K562 (cell line): ENCODE data around the gene ACSS2. TPM values are rescaled to one million over a fixed set of nuclear protein-coding genes. Genes with fewer than 3 reads are reported as not detected.
A peak's percentile ranks its signal among the peaks of the same experiment; 100 is the strongest.

ENCODE experiments used
- ARID2 ChIP-seq: fragments of 450-650 bp; IDR thresholded peaks from 2 replicates; pipeline ENCODE4 v1.6.1; 2017; ENCODE audit warnings: antibody characterized with exemption, mild to moderate bottlenecking
- ARID3A ChIP-seq: IDR thresholded peaks from 2 replicates; pipeline ENCODE4 v1.6.1; 2012; ENCODE audit warnings: low read depth, low read length, improper control_type of control experiment, borderline replicate concordance
- BCOR ChIP-seq: fragments of 450-650 bp; IDR thresholded peaks from 2 replicates; pipeline ENCODE4 v1.6.1; 2016
- CBFA2T3 ChIP-seq: fragments of 450-650 bp; IDR thresholded peaks from 2 replicates; pipeline ENCODE4 v1.6.1; 2017
- CXXC5 ChIP-seq: fragments of 250-450 bp; sonication (Bioruptor Pico); IDR thresholded peaks from 2 replicates; pipeline ENCODE4 v1.8.0; 2022; ENCODE audit warnings: inconsistent platforms, mild to moderate bottlenecking, moderate library complexity
- EHMT2 ChIP-seq: fragments of 450-650 bp; IDR thresholded peaks from 2 replicates; pipeline ENCODE4 v1.6.1; 2018; ENCODE audit warnings: antibody characterized with exemption
- ETV1 ChIP-seq: fragments of 450-650 bp; conservative IDR thresholded peaks from 2 replicates; pipeline ENCODE4 v1.6.1; 2016; ENCODE audit warnings: missing genetic modification characterization, control low read depth, low read depth, missing compliant biosample characterization
- FOXP1 ChIP-seq: sonication (generic); formaldehyde crosslinking; IDR thresholded peaks from 2 replicates; pipeline ENCODE4 v1.8.0; 2022; ENCODE audit warnings: mild to moderate bottlenecking, missing genetic modification reagents
- HDAC1 ChIP-seq, 2 experiments: fragments of 450-650 bp; IDR thresholded peaks; 2 replicates each; pipeline ENCODE4 v1.6.1; 2016 to 2017; ENCODE audit warnings: inconsistent platforms in 1 of 2, mild to moderate bottlenecking in 1 of 2, moderate library complexity in 1 of 2
- MAFG ChIP-seq: fragments of 450-650 bp; conservative IDR thresholded peaks from 2 replicates; pipeline ENCODE4 v1.6.1; 2016; ENCODE audit warnings: missing genetic modification characterization, missing compliant biosample characterization
- MCM2 ChIP-seq: fragments of 450-650 bp; IDR thresholded peaks from 2 replicates; pipeline ENCODE4 v1.6.1; 2017; ENCODE audit warnings: low read depth, mild to moderate bottlenecking
- MTA2 ChIP-seq: fragments of 450-650 bp; IDR thresholded peaks from 2 replicates; pipeline ENCODE4 v1.6.1; 2016; ENCODE audit warnings: low read depth
- MYNN ChIP-seq, 2 experiments: sonication (generic); formaldehyde crosslinking in 1 of 2; IDR thresholded peaks; 2 replicates each; pipeline versions ENCODE4 v1.5.0 to v1.6.1; 2016 to 2020; ENCODE audit warnings: antibody characterized with exemption in 1 of 2, missing genetic modification reagents in 1 of 2
- NRF1 ChIP-seq, 2 experiments: fragments of 450-650 bp; IDR thresholded peaks in 1 of 2; conservative IDR thresholded peaks in 1 of 2; 2 replicates each; pipeline ENCODE4 v1.6.1; 2014; ENCODE audit warnings: mild to moderate bottlenecking in 2 of 2
- PATZ1 ChIP-seq: fragments of 250-450 bp; sonication (Bioruptor Pico); IDR thresholded peaks from 2 replicates; pipeline ENCODE4 v1.5.0; 2020; ENCODE audit warnings: mild to moderate bottlenecking, borderline replicate concordance
- POLR2AphosphoS2 ChIP-seq: IDR thresholded peaks from 2 replicates; pipeline ENCODE4 v1.6.1; 2012; ENCODE audit warnings: low read length, improper control_type of control experiment
- SMAD4 ChIP-seq: fragments of 250-450 bp; sonication (Bioruptor Pico); conservative IDR thresholded peaks from 2 replicates; pipeline ENCODE4 v1.8.0; 2021; ENCODE audit warnings: inconsistent platforms, mild to moderate bottlenecking, moderate library complexity
- SMARCC2 ChIP-seq: fragments of 450-650 bp; IDR thresholded peaks from 2 replicates; pipeline ENCODE4 v1.6.1; 2017; ENCODE audit warnings: antibody characterized with exemption, moderate library complexity, mild to moderate bottlenecking, low read depth
- TCF7 ChIP-seq: sonication (generic); IDR thresholded peaks from 2 replicates; pipeline ENCODE4 v1.6.1; 2016; ENCODE audit warnings: antibody characterized with exemption, borderline replicate concordance
- ZEB2 ChIP-seq: fragments of 450-650 bp; IDR thresholded peaks from 2 replicates; pipeline ENCODE4 v1.6.1; 2016
- ZFP91 ChIP-seq: sonication (generic); formaldehyde crosslinking; IDR thresholded peaks from 2 replicates; pipeline ENCODE4 v1.8.0; 2022; ENCODE audit warnings: mild to moderate bottlenecking, missing genetic modification reagents
- ZHX1 ChIP-seq: fragments of 150-350 bp; conservative IDR thresholded peaks from 2 replicates; pipeline ENCODE4 v1.6.1; 2014; ENCODE audit warnings: low read length
- ZNF384 ChIP-seq: IDR thresholded peaks from 2 replicates; pipeline ENCODE4 v1.6.1; 2012; ENCODE audit warnings: low read depth, low read length, improper control_type of control experiment
- polyA plus RNA-seq, 8 experiments: library from polyadenylated mRNA; depleted of rRNA in 4 of 8; stranded (reverse) in 5 of 8; unstranded in 3 of 8; fragments of >200 nt; fragmentation: Nextera tagmentation in 2 of 8; fragmentation: Illumina TruSeq in 1 of 8; extraction: Ambion mirVana in 2 of 8; extraction: Trizol in 1 of 8; gene quantifications; 2 replicates each; pipeline versions ENCODE4 v1.2.1 to v1.2.3, GENCODE V29; 2011 to 2014; ENCODE audit warnings: inconsistent platforms in 1 of 8, missing spikeins in 1 of 8
- total RNA-seq, 7 experiments: library from RNA; depleted of rRNA in 6 of 7; stranded (reverse); fragments of >200 nt in 6 of 7; fragmentation: Illumina TruSeq in 2 of 7; extraction: Trizol in 2 of 7; gene quantifications; 2 replicates each; pipeline versions ENCODE4 v1.2.1 to v1.2.3, GENCODE V29; 2011 to 2021; ENCODE audit warnings: low replicate concordance in 1 of 7

The ACSS2 gene
- total and polyA plus RNA-seq, 9 of the 15 experiments (the other 6 are each of a cell fraction or from before 2014, with no cell fraction given), result 21.9 to 246 (median 66.2) TPM

GRCh38 chr20:34888468-34888867 lies 12.1 kb downstream of the ACSS2 start (continued):
- TF ChIP-seq POLR2AphosphoS2 (peak; percentile 67; the same call in 1 of the 2 replicates), NRF1 (conservative IDR thresholded peaks at IDR 0.05 in 1 of 2, IDR thresholded peaks at IDR 0.05 in 1 of 2) (peak in 1 of 2 experiments; percentile 15; a peak in 1 of 4 replicates), MYNN (IDR thresholded peaks at IDR 0.05) (0 out of 2 replicates have a peak, but pooled peaks have one; percentile 23), MYNN (CRISPR knock-in tag; IDR thresholded peaks at IDR 0.05) (no peak), ZFP91 (no peak), SMARCC2 (peak; percentile 68; the same call in 1 of the 2 replicates), MTA2 (peak; percentile 67), ARID3A (peak; percentile 63), BCOR (peak; percentile 59; the same call in 1 of the 2 replicates), FOXP1 (CRISPR knock-in tag) (0 out of 2 replicates have a peak, but pooled peaks have one; percentile 26), HDAC1 (IDR thresholded peaks at IDR 0.05) (peak in 1 of 2 experiments; percentile 77; a peak in 1 of 4 replicates), ETV1 (tag) (peak; percentile 39; the same call in 1 of the 2 replicates), ZNF384 (0 out of 2 replicates have a peak, but pooled peaks have one; percentile 8), CBFA2T3 (peak; percentile 95), MAFG (tag) (peak; percentile 74), EHMT2 (peak; percentile 49; the same call in 1 of the 2 replicates), ARID2 (no peak), SMAD4 (CRISPR knock-in tag) (peak; percentile 49; the same call in 1 of the 2 replicates), TCF7 (peak; percentile 88), PATZ1 (CRISPR knock-in tag) (no peak), ZEB2 (peak; percentile 91), MCM2 (no peak), CXXC5 (peak; percentile 18; the same call in 1 of the 2 replicates), ZHX1 (no peak)
